8988T (cell line): ENCODE measurements around the gene BCKDK.

Experiments used
- DNase-seq: peaks from one replicate; pipeline ENCODE4 v3.0.0; 2011

BCKDK gene

DNA sequence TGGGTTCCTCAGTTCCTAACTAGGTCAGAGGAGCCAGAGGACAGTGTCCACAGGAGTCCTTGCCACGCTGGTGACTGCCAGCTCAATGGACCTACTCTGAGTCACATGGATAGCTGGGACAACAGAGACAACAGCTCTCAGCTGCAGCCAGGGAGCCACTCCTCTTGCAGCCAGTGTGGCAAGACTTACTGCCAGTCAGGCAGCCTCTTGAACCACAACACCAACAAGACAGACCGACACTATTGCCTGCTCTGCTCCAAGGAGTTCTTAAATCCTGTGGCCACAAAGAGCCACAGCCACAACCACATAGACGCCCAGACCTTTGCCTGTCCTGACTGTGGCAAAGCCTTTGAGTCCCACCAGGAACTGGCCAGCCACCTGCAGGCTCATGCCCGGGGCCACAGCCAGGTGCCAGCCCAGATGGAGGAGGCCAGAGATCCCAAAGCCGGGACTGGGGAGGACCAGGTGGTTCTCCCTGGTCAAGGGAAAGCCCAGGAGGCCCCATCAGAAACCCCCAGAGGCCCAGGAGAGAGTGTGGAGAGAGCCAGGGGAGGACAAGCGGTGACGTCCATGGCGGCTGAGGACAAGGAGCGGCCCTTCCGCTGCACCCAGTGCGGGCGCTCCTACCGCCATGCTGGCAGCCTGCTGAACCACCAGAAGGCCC lies 27.3 kb upstream of the BCKDK start:
- DNase-seq: peak; percentile 9

- DNase-seq: peak; percentile 11
Measured at GRCh38 chr16:31081428-31082351, 26.5 kb upstream of the BCKDK start.

GRCh38 chr16:31082368-31083045 lies 25.7 kb upstream of the BCKDK start:
- DNase-seq: peak; percentile 12

- DNase-seq: peak; percentile 2
Measured at GRCh38 chr16:31083081-31083480, 25.1 kb upstream of the BCKDK start.

DNA sequence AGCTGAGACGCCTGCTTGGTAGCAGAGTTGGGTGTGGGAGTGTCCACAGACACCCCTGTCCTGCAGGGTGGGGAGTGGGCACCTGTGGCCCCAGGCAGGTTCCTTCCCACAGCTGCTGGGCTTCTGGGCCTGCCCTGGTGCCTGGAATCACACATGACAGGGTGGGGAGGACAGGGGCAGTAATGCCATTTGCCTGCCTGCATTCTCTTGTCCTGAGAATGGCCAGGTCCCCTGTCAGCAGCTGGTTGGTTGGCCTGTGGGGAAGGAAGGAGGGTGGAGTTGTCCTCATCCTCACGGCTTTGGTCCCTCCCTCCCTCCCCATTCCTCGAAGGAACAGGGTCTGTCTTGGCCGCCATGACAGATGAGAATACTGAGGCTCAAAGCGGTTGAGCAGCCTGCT lies 24.6 kb upstream of the BCKDK start:
- peak; percentile 23 for DNase-seq

- no peak for DNase-seq
Measured at GRCh38 chr16:31083981-31084380, 24.2 kb upstream of the BCKDK start.

GRCh38 chr16:31084584-31085302 lies 23.4 kb upstream of the BCKDK start:
- DNase-seq: no peak

DNA sequence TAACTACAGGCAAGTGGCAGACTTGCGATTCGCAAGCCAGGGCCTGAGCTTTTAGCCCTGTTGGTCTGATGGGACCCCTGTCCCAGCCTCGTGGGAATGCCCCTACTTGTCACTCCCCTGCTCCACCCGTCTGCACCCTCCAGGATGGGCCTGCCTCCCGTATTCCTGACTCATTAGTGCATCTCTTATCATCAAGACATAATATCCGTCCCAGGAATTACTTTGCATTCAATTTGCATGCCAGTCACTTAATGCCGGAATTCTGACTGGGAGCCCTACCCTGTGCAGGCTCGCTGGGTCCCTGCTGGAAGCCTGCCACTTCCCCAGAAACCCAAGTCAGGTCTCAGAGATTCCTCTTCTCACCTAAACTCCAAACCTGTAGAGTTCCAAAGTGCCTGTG lies 22.8 kb upstream of the BCKDK start:
- no peak for DNase-seq

DNA sequence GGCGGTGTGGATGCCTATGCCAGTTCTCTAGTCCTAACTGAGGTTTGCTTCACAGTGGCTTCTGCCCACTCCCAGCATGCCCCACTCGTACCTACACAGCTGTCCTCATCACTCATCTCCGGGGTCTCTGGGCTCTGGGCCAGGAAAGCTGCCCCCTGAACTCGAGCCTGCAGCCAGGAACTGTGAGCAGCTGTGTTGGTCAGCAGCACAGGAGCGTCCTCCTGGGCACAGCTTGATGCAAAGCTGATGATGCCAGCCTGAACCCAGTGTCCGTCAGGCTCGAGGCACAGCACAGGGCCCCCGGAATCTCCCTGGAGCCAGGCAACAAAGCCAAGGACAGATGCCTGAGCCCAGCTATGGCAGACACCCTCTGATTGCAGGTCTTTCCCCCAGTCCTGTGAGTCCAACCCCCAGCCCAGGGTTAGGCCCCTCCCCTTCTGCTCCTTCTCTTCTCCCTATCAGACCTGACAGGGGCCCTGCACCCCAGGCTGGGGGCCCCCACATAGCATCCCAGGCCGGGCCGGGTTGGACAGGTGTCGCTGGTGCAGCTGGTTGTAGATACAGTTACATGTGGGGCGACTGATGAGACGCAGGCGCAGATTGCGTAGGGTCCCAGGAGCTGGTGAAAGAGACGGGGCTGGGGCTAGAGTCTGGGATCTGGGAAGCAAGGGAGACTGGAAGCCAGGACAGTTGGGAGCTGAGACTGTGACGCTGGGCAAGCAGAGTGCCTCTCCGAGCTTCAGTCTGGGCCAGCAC lies 22.1 kb upstream of the BCKDK start:
- no peak for DNase-seq

DNA sequence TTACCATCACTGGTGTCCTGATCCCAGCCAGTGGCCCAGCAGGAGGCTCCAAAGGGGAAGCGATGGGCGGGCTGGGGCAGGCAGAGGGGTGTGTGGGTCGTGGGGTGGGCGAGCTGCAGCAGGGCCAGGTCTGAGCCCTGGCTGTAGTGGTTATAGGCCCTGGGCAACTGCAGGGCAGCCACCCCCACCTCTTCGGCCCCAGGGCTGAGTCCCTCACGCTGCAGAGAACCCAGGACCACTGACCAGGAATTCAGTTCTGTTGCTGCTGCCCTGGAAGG lies 21.6 kb upstream of the BCKDK start:
- DNase-seq: no peak

- DNase-seq: no peak
Measured at GRCh38 chr16:31087481-31087880, 20.7 kb upstream of the BCKDK start.

- DNase-seq: no peak
Measured at GRCh38 chr16:31087971-31088370, 20.2 kb upstream of the BCKDK start.

- no peak for DNase-seq
Measured at GRCh38 chr16:31088459-31089183, 19.6 kb upstream of the BCKDK start, which contains the start of gene PRSS53. PRSS53 (minus strand) TSS chr16:31088943; CDS start chr16:31088809, 134 bp downstream.

- DNase-seq: no peak
Measured at GRCh38 chr16:31089199-31089598, 19.0 kb upstream of the BCKDK start.

GRCh38 chr16:31090540-31090939 lies 17.6 kb upstream of the BCKDK start:
- DNase-seq: no peak

- no peak for DNase-seq
Measured at GRCh38 chr16:31092330-31092729, 15.9 kb upstream of the BCKDK start.

- no peak for DNase-seq
Measured at GRCh38 chr16:31093132-31093703, 15.0 kb upstream of the BCKDK start.

DNA sequence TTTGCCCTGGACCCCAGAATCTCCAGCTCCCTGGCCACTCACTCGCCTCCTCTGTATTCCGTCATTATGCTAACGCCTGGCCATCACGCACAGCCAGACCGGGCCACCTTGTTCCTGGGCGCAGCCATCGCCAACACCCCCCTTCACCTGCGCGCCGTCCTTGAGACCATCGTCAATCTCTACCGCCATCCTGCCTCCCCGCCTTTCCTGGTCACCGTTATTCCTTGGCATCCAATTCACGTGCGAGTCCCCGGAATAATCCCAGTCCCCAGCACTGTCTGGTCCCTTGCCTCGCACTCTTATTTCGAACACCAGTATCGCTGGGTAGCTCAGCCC lies 14.1 kb upstream of the BCKDK start:
- no peak for DNase-seq

GRCh38 chr16:31094424-31095120 lies 13.6 kb upstream of the BCKDK start, which contains the start of gene VKORC1:
VKORC1 (minus strand) TSS chr16:31094797; CDS start chr16:31094729, 68 bp downstream.
- DNase-seq: peak; percentile 73

DNA sequence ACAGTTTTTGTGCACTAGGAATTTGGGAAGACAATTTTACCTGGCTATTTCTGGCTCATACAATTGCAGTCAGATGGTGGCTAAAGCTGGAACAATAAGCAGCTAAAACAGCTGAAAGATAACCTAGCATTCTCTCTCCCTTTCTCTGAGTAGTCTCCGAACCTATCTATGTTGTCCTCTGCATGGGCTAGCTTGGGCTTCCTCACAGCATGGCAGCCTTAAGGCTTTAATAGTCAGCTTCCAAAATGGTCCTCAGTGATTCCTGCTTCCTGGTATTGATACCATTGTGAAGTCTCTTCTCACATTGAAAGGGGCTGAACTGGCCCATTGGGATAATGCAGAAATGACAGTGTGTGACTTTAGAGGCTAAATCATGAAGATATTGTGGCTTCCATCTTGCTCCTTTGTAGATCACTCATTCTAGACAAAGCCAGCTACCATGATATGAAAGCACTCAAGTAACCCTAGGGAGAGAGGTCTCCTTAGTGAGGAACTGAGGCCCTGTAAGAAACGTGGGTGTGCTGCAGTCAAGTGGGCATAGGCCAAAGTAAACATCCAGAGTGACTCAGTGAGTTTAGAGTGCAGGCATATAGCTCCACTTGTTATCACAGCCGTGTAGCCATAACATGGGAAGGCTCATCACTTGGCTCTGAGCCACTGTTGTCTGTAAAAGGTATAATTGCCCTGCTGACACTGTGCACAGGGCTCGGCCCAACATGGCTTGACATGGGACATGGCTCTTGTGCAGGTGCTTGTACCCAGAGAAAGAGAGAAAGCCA lies 8.1 kb upstream of the BCKDK start:
- DNase-seq: no peak
